HG03175 (cell line): Measurements from ENCODE around the gene RAB20.
"Not testable (repeated sequence)": the region's sequence is repeated elsewhere in the genome, so short reads cannot be mapped to it uniquely, and the experiment has no call there.

Source experiments
- ATAC-seq: cut with Tn5 transposase; IDR thresholded peaks from one replicate; pipeline ENCODE4 v1.9.1; 2021; ENCODE audit warnings: mild to moderate bottlenecking, moderate library complexity; ENCODE audit not compliant: unreplicated experiment

Gene RAB20

GRCh38 chr13:110555601-110556223 is 5.8 kb downstream of the RAB20 start:
- ATAC-seq, result peak; percentile 50

GRCh38 chr13:110554946-110555345 is 6.6 kb downstream of the RAB20 start:
- ATAC-seq, result no peak

GRCh38 chr13:110554227-110554836 is 7.2 kb downstream of the RAB20 start:
- ATAC-seq, result no peak

- no peak for ATAC-seq
Measured at GRCh38 chr13:110553417-110553816, 8.1 kb downstream of the RAB20 start.

GRCh38 chr13:110552767-110553166 is 8.8 kb downstream of the RAB20 start:
- ATAC-seq, result no peak

GRCh38 chr13:110551284-110551683 is 10.2 kb downstream of the RAB20 start:
- no peak for ATAC-seq

GRCh38 chr13:110549795-110550160 is 11.7 kb downstream of the RAB20 start:
- no peak for ATAC-seq

GRCh38 chr13:110548891-110549794 is 12.4 kb downstream of the RAB20 start:
- no peak for ATAC-seq

GRCh38 chr13:110546926-110547325 is 14.6 kb downstream of the RAB20 start:
- no peak for ATAC-seq

GRCh38 chr13:110546378-110546777 is 15.1 kb downstream of the RAB20 start:
- ATAC-seq, result no peak

- no peak for ATAC-seq
Measured at GRCh38 chr13:110542169-110542796, 19.2 kb downstream of the RAB20 start.

GRCh38 chr13:110541526-110541920 is 20.0 kb downstream of the RAB20 start:
- ATAC-seq, result no peak

- no peak for ATAC-seq
Measured at GRCh38 chr13:110540871-110541525, 20.5 kb downstream of the RAB20 start.

- ATAC-seq, result no peak
Measured at GRCh38 chr13:110539894-110540293, 21.6 kb downstream of the RAB20 start.

- no peak for ATAC-seq
Measured at GRCh38 chr13:110538632-110539031, 22.9 kb downstream of the RAB20 start.

- no peak for ATAC-seq
Measured at GRCh38 chr13:110536006-110536693, 25.4 kb downstream of the RAB20 start.

GRCh38 chr13:110535526-110535925 is 26.0 kb downstream of the RAB20 start:
- no peak for ATAC-seq

- no peak for ATAC-seq
Measured at GRCh38 chr13:110533771-110534670, 27.5 kb downstream of the RAB20 start.

GRCh38 chr13:110532258-110532657 is 29.3 kb downstream of the RAB20 start:
- not testable (repeated sequence) for ATAC-seq
